ENCODE data around the gene BIN1. TPM values are rescaled to one million over a fixed set of nuclear protein-coding genes. Genes with fewer than 3 reads are reported as not detected.
A peak's percentile ranks its signal among the peaks of the same experiment; 100 is the strongest.

BIN1 gene
- total and polyA plus RNA-seq, 2 experiments from 2014 or later: 23.9 to 33.0 TPM

DNA sequence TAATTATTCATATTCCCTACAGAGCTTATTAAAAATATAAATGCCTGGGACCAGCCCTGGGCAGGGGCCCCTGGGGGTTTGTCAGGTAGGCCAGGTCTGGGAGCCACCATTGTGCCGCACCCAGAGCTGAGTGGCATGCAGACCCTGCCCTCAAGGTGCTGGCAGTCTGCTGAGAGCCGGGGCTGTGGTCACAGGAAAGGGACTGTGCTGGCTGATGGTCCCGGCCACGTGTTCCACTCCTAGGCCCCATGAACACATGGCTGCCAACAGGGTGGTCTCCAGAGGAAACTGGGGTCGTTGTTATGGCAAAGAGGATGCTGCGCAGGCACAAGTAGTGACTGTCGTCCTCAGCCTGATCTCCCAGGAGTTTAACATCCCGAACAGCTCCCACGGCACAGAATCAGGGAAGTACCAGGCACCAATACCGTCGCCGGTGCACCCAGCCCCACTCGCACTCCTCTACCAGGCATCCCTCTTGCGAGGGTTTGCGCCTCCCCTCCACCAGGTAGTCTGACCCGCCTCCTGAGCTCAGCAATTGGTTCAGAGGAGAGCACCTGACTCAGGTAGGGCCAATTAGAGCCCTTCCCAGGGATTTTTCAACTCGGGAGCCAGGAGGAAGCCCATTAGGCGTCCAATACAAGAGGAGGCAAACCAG is 39.2 kb upstream of the BIN1 start:
- H3K9me3 ChIP-seq (ENCODE audit: low read depth): no peaks in the 10 kb centered on the region
- peak overlapping the region; percentile 78 for H3K27ac ChIP-seq
- no peaks in the 10 kb centered on the region for H4K20me1 ChIP-seq (ENCODE audit: insufficient read depth)
- peaks cover 38% of the 10 kb centered on the region for H3F3A ChIP-seq (ENCODE audit: insufficient read depth)
- no peak overlapping the region for H2AFZ ChIP-seq
- H3K27me3 ChIP-seq (replicated peaks; ENCODE audit: insufficient read depth): no peaks in the 10 kb centered on the region
- H3K4me1 ChIP-seq (ENCODE audit: insufficient read depth): peaks cover 61% of the 10 kb centered on the region
- 92 to 93% methylated on average over 18 of the region's 18 CpGs for WGBS, 2 experiments (ENCODE audit: low coverage in 1 of 2, low lambda C conversion rate in 2 of 2, missing lambda C conversion rate in 2 of 2)
- H3K9ac ChIP-seq: peak overlapping the region; percentile 72; the same call in 1 of the 2 replicates
- no peaks in the 10 kb centered on the region for H3K36me3 ChIP-seq (ENCODE audit: low read depth)
- no peaks in the 10 kb centered on the region for H3K79me2 ChIP-seq (ENCODE audit: insufficient read depth)
- H3K4me2 ChIP-seq (ENCODE audit: unreplicated experiment): peak overlapping the region; percentile 27
- in situ Hi-C loops (cut with MboI): no loop called here
- H3K9me2 ChIP-seq (ENCODE audit: insufficient read depth): no peaks in the 10 kb centered on the region
- no peak overlapping the region for H3K4me3 ChIP-seq
- no peak for TF ChIP-seq EZH2 (IDR thresholded peaks at IDR 0.05; ENCODE audit: insufficient read depth, poor library complexity, severe bottlenecking)
- TF ChIP-seq EZH2phosphoT487 (IDR thresholded peaks at IDR 0.05; ENCODE audit: insufficient read depth, low read depth): no peak
- DNase-seq: no peak

DNA sequence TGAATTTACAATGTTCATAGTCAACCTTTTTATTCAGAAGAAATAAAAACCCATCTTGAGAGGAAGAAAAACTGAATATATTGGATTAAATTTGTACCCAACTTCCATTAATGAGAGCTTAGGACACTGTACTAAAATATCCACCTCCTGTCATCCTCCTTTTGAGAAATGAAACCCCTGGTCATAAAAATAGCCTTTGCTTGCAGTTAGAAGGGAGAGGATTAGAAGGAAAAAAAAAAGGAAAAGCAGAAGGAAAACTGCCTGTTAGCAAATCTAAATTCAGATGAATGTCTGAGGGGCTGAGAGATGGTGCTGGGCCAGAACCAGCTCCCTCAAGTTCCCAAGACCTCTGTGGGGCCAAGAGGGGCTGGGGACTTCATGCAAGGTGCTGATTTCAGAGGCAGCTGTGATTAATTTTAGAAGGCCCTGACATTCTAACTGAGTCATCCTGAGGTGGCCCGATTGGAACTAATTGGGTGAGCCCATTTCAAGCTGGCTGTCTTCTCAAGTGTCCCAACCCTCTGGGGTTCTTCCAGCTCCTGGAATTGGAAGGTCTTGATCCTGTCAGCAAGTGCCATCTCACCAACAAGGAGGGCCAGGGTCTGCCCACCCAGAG is 38.4 kb upstream of the BIN1 start:
- peak overlapping the region; percentile 78 for H3K27ac ChIP-seq
- H3K4me2 ChIP-seq (ENCODE audit: unreplicated experiment): peak overlapping the region; percentile 73
- TF ChIP-seq EZH2phosphoT487 (IDR thresholded peaks at IDR 0.05; ENCODE audit: insufficient read depth, low read depth) (no peak), EZH2 (IDR thresholded peaks at IDR 0.05; ENCODE audit: insufficient read depth, poor library complexity, severe bottlenecking) (no peak)
- no peaks in the 10 kb centered on the region for H3K27me3 ChIP-seq (replicated peaks; ENCODE audit: insufficient read depth)
- WGBS, 2 experiments (ENCODE audit: low coverage in 1 of 2, low lambda C conversion rate in 2 of 2, missing lambda C conversion rate in 2 of 2): 0% methylated on average over 1 of the region's 1 CpG
- peaks cover 61% of the 10 kb centered on the region for H3K4me1 ChIP-seq (ENCODE audit: insufficient read depth)
- H3K9me3 ChIP-seq (ENCODE audit: low read depth): no peaks in the 10 kb centered on the region
- in situ Hi-C loops (cut with MboI): no loop called here
- H3K79me2 ChIP-seq (ENCODE audit: insufficient read depth): no peaks in the 10 kb centered on the region
- DNase-seq: peak; percentile 79
- peak overlapping the region; percentile 72 for H3K9ac ChIP-seq
- no peak overlapping the region for H3K4me3 ChIP-seq
- no peaks in the 10 kb centered on the region for H3K36me3 ChIP-seq (ENCODE audit: low read depth)
- no peaks in the 10 kb centered on the region for H3K9me2 ChIP-seq (ENCODE audit: insufficient read depth)
- H3F3A ChIP-seq (ENCODE audit: insufficient read depth): peaks cover 38% of the 10 kb centered on the region
- H4K20me1 ChIP-seq (ENCODE audit: insufficient read depth): no peaks in the 10 kb centered on the region
- no peak overlapping the region for H2AFZ ChIP-seq

DNA sequence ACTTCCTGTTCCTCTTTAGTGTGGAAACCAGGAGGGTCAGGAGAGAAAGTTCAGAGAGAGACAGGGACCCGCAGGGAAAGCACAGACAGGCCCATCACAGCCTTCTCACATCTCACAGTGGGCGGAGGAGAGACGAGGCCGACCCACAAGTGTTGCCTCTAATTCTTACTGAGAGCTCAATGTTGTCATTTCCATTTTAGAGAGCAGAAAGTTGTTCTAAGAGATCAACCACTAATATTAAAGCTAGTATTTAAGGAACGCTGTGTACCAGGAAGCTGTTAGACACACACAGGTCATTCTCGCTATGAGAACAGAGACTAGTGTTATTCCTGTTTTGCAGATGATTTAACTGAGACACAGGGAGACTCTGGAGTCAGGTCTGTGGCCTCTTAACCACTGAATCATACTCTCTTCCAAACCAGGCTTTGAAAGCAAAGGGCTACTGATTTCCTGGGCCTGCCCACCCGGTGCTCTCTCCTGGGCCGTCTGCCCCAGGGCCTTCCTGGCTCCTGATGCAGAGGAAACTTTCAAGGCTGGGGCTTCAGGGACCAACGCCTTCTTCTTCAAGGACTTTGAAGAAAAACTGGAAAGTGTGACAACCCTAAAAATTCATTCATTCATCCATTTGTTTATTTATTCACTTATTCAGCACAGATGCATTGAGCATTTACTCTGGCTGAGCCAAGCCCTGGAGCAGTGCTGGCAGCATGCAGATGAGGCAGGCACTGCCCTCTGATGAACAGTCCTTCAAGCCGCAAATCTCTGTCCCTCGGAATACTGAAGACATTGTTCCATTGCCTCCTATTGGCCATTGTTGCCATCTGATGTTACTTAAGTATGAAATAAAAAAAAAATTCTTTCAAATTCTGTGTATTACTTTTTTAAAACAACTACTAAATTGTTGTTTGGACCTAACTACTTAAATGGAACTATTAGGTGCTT is 37.2 kb upstream of the BIN1 start:
- no peaks in the 10 kb centered on the region for H3K27me3 ChIP-seq (replicated peaks; ENCODE audit: insufficient read depth)
- H3F3A ChIP-seq (ENCODE audit: insufficient read depth): peaks cover 38% of the 10 kb centered on the region
- H3K9ac ChIP-seq: peak overlapping the region; percentile 72
- TF ChIP-seq EZH2phosphoT487 (IDR thresholded peaks at IDR 0.05; ENCODE audit: insufficient read depth, low read depth) (no peak), EZH2 (IDR thresholded peaks at IDR 0.05; ENCODE audit: insufficient read depth, poor library complexity, severe bottlenecking) (no peak)
- in situ Hi-C loops (cut with MboI): no loop called here
- H3K4me1 ChIP-seq (ENCODE audit: insufficient read depth): peaks cover 54% of the 10 kb centered on the region
- no peaks in the 10 kb centered on the region for H3K36me3 ChIP-seq (ENCODE audit: low read depth)
- peak overlapping the region; percentile 78 for H3K27ac ChIP-seq
- H3K79me2 ChIP-seq (ENCODE audit: insufficient read depth): no peaks in the 10 kb centered on the region
- 14 to 16% methylated on average over 11 of the region's 11 CpGs for WGBS, 2 experiments (ENCODE audit: low coverage in 1 of 2, low lambda C conversion rate in 2 of 2, missing lambda C conversion rate in 2 of 2)
- peak; percentile 82 for DNase-seq
- peak overlapping the region; percentile 73 for H3K4me2 ChIP-seq (ENCODE audit: unreplicated experiment)
- H3K9me2 ChIP-seq (ENCODE audit: insufficient read depth): no peaks in the 10 kb centered on the region
- no peak overlapping the region for H3K4me3 ChIP-seq
- no peaks in the 10 kb centered on the region for H4K20me1 ChIP-seq (ENCODE audit: insufficient read depth)
- H3K9me3 ChIP-seq (ENCODE audit: low read depth): no peaks in the 10 kb centered on the region
- peak overlapping the region; percentile 93 for H2AFZ ChIP-seq
